DMS53 treated with DMSO at 0.1 percent for 48 hours (cell line): ENCODE results near the gene GNE.
"Not testable (repeated sequence)": the region's sequence is repeated elsewhere in the genome, so short reads cannot be mapped to it uniquely, and the experiment has no call there.

Experiments
- DNase-seq: peaks from one replicate; lab custom pipeline; 2025; ENCODE audit not compliant: unreplicated experiment; lab: John Stamatoyannopoulos, UW

The GNE gene

GRCh38 chr9:36258208-36258995, at the start of gene GNE:
Gene GNE, minus strand, starts transcription at chr9:36258448. Its CDS starts 9,093 bp downstream, at chr9:36249355.
- DNase-seq: peak; percentile 65

GRCh38 chr9:36306471-36307306, 48.4 kb upstream of the GNE start:
- DNase-seq: peak; percentile 70

GRCh38 chr9:36304366-36304765, 46.1 kb upstream of the GNE start:
- not testable (repeated sequence) for DNase-seq

- no peak for DNase-seq
These were observed 43.0 kb upstream of the GNE start for GRCh38 chr9:36301227-36301626.

GRCh38 chr9:36298566-36298965, 40.3 kb upstream of the GNE start:
- no peak for DNase-seq

- DNase-seq: no peak
These were observed 39.5 kb upstream of the GNE start for GRCh38 chr9:36297798-36298197.

GRCh38 chr9:36294996-36295395, 36.7 kb upstream of the GNE start:
- not testable (repeated sequence) for DNase-seq

GRCh38 chr9:36293918-36294317, 35.7 kb upstream of the GNE start:
- DNase-seq: no peak

- no peak for DNase-seq
These were observed 34.9 kb upstream of the GNE start for GRCh38 chr9:36293171-36293570.

GRCh38 chr9:36292641-36293040, 34.4 kb upstream of the GNE start:
- no peak for DNase-seq

GRCh38 chr9:36290996-36291395, 32.7 kb upstream of the GNE start:
- no peak for DNase-seq

- DNase-seq: no peak
These were observed 31.7 kb upstream of the GNE start for GRCh38 chr9:36289836-36290435.

GRCh38 chr9:36288070-36288469, 29.8 kb upstream of the GNE start:
- no peak for DNase-seq

GRCh38 chr9:36286388-36286787, 28.1 kb upstream of the GNE start:
- no peak for DNase-seq

- DNase-seq: no peak
These were observed 26.0 kb upstream of the GNE start for GRCh38 chr9:36284226-36284625.

- no peak for DNase-seq
These were observed 24.0 kb upstream of the GNE start for GRCh38 chr9:36282275-36282674.

GRCh38 chr9:36280989-36281388, 22.7 kb upstream of the GNE start:
- DNase-seq: no peak

GRCh38 chr9:36278243-36278642, 20.0 kb upstream of the GNE start:
- no peak for DNase-seq

GRCh38 chr9:36276781-36277181, 18.5 kb upstream of the GNE start:
- no peak for DNase-seq

GRCh38 chr9:36276254-36276653, 18.0 kb upstream of the GNE start:
- DNase-seq: no peak

- DNase-seq: no peak
These were observed 16.8 kb upstream of the GNE start for GRCh38 chr9:36275060-36275459.

GRCh38 chr9:36273354-36273753, 15.1 kb upstream of the GNE start:
- not testable (repeated sequence) for DNase-seq
